GM18517 (cell line): ENCODE results near the gene TPRA1.

ENCODE experiments used
- ATAC-seq: cut with Tn5 transposase; IDR thresholded peaks from one replicate; pipeline ENCODE4 v1.9.1; 2021; ENCODE audit warnings: mild to moderate bottlenecking, moderate library complexity; ENCODE audit not compliant: unreplicated experiment

TPRA1 gene

GRCh38 chr3:127566833-127567232 lies 23.7 kb downstream of the TPRA1 start:
- no peak for ATAC-seq

- no peak for ATAC-seq
Observed at GRCh38 chr3:127565711-127566110, 24.8 kb downstream of the TPRA1 start.

- no peak for ATAC-seq
Observed at GRCh38 chr3:127560051-127560787, 30.3 kb downstream of the TPRA1 start.

- no peak for ATAC-seq
Observed at GRCh38 chr3:127556565-127556964, 34.0 kb downstream of the TPRA1 start.

GRCh38 chr3:127555108-127555507 lies 35.4 kb downstream of the TPRA1 start:
- no peak for ATAC-seq

GRCh38 chr3:127552038-127552437 lies 38.5 kb downstream of the TPRA1 start:
- ATAC-seq = no peak

GRCh38 chr3:127551178-127551577 lies 39.4 kb downstream of the TPRA1 start:
- ATAC-seq = no peak

- ATAC-seq = no peak
Observed at GRCh38 chr3:127550468-127551157, 39.9 kb downstream of the TPRA1 start.

- no peak for ATAC-seq
Observed at GRCh38 chr3:127549826-127550467, 40.6 kb downstream of the TPRA1 start.

- ATAC-seq = no peak
Observed at GRCh38 chr3:127547761-127548605, 42.5 kb downstream of the TPRA1 start.

- ATAC-seq = no peak
Observed at GRCh38 chr3:127546970-127547733, 43.4 kb downstream of the TPRA1 start.

GRCh38 chr3:127546554-127546953 lies 44.0 kb downstream of the TPRA1 start:
- ATAC-seq = no peak

- ATAC-seq = no peak
Observed at GRCh38 chr3:127545711-127546457, 44.6 kb downstream of the TPRA1 start.

GRCh38 chr3:127545216-127545615 lies 45.3 kb downstream of the TPRA1 start:
- no peak for ATAC-seq

- ATAC-seq = no peak
Observed at GRCh38 chr3:127544803-127545201, 45.7 kb downstream of the TPRA1 start.

GRCh38 chr3:127544192-127544802 lies 46.2 kb downstream of the TPRA1 start:
- peak; percentile 66 for ATAC-seq

- ATAC-seq = no peak
Observed at GRCh38 chr3:127543441-127543840, 47.1 kb downstream of the TPRA1 start.

GRCh38 chr3:127542441-127542952 lies 48.0 kb downstream of the TPRA1 start:
- ATAC-seq = no peak

- no peak for ATAC-seq
Observed at GRCh38 chr3:127541320-127541719, 49.2 kb downstream of the TPRA1 start.
